ENCODE data around the gene KCNJ10.

The KCNJ10 gene

DNA sequence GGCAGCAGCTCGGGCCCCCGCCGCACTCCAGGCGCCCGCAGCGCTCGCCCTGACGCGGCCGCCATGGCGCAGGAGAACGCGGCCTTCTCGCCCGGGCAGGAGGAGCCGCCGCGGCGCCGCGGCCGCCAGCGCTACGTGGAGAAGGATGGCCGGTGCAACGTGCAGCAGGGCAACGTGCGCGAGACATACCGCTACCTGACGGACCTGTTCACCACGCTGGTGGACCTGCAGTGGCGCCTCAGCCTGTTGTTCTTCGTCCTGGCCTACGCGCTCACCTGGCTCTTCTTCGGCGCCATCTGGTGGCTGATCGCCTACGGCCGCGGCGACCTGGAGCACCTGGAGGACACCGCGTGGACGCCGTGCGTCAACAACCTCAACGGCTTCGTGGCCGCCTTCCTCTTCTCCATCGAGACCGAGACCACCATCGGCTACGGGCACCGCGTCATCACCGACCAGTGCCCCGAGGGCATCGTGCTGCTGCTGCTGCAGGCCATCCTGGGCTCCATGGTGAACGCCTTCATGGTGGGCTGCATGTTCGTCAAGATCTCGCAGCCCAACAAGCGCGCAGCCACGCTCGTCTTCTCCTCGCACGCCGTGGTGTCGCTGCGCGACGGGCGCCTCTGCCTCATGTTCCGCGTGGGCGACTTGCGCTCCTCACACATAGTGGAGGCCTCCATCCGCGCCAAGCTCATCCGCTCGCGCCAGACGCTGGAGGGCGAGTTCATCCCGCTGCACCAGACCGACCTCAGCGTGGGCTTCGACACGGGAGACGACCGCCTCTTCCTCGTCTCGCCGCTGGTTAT lies 14.2 kb upstream of the KCNJ10 start:
- peak in 2 of 14 donors; percentile 27 to 80 for DNase-seq

DNA sequence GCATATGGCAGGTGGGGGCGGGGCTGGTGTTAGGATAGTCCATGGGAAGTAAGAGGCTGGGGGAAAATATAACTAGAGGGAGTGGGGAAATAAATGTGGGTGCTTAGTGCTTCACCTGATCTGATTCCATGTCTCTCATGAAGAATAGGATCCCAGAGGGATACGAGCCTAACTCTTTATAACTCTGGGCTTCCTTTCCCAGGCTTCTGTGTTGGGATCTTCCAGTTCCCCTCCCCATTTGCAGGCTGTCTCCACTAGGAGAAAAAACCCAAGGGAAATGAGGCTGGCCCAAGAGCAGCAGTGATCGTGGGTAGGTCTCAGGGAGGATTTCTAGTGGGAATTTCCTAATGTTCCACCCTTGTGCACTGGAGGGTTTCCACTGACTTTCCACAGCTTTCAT lies 13.0 kb upstream of the KCNJ10 start:
- DNase-seq, result no peak

DNA sequence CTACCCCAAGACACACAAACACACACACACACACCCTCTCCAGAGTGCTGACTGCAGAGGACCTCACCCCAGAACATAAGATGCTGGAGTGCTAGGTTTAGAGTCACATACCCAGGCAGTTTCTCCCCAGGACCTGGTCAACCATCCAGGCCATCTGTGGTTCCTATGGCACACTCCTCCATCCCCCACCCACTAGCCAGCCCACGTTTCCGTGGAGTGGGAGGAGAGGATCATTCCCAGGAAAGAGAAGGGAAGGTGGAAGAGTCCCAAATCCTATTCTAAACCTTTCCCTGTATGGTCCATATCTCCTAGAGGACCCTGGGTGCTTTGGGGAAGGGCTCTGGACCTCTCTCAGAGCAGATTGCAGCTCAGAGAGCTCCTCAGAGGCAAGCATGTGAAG lies 12.5 kb upstream of the KCNJ10 start:
- peak in 1 of 14 donors; percentile 70 for DNase-seq

DNA sequence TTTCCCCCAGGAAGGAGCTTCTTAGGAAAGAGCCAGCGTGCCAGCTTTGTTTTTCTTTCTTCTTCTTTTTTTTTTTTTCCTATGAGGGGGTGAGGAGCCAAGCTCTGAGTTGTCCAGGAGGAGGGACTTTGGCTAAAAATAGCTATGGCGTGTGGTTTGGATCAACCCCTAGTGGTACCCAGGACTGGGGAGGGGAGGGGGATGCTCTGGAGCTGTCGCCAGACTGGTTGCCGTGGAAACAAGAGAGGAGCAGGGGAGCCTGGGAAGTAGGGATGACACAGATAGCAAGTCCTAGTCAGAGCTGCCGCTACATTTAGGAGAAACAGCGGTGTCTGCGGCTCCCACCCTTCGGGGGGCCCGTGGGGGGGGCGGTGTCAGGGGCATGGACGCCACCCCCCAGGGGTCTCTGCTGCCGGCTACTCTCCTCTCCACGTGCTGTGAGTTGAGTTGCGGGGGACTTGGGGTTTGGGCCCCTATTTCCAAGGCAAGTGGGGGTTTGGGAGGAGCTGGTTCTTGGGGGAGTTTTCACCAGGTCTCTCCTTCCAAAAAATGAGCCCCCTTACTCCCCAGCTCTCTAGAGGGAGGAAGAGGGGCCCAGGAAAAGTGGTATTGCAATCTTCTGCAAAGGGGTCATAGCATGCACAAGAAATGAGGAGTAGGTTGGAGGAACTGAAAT lies 11.4 kb upstream of the KCNJ10 start, which contains the start of gene KCNJ9:
Gene KCNJ9, plus strand, starts transcription at position 278 of the 676 bp plus-strand sequence. CDS start 2,493 bp downstream, outside the sequence.
- DNase-seq, result peak in 12 of 14 donors; percentile 26 to 99 (median 60)

DNA sequence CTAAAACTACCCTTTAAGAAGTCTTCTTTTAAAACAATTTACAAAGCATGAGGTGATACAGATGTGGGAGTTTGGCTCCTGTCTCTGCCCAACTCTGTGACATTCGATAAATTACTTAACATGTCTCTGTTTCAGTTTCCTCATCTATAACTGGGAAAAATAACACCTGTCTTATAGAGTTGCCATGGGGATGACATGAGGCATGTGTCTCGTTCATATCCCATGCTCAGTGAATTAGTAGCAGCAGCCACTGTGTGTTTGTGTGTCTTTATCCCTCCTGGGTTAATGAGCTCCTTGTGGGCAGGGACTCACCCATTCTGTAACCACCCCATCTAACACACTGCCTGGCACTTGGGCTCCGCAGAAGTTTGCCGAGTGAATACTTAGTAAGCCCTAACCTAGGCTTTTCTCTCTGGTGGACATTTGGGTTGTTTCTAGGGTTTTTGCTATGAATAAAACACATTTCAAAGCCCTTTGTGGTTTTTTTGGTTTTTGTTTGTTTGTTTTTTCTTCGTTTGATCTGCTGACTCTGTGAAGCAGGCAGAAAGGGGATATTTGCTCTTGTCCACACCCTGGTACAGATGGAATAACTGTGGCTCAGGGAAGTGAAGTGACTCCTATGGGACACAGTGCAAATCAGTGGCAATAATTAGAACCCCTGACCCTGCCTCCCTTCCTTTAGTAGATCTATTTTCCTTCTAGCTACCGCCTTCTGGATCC lies 10.6 kb upstream of the KCNJ10 start:
- peak in 1 of 14 donors; percentile 34 for DNase-seq

DNA sequence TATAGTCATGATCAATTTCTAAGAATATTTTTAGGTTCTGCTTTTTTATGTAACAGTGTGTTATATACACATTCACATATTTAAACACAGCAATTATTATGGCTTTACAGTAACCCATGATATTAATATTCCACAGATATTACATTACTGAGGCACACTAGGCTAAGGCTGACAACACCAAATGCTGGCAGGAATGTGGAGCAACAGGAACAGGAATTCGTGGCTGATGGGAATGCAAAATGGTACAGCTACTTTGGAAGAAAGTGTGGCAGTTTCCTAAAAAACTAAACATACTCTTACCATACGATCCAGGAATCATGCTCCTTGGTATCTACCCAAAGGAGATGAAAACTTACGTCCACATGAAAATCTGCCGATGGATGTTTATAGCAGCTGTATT lies 9.5 kb upstream of the KCNJ10 start:
- no peak for DNase-seq

DNA sequence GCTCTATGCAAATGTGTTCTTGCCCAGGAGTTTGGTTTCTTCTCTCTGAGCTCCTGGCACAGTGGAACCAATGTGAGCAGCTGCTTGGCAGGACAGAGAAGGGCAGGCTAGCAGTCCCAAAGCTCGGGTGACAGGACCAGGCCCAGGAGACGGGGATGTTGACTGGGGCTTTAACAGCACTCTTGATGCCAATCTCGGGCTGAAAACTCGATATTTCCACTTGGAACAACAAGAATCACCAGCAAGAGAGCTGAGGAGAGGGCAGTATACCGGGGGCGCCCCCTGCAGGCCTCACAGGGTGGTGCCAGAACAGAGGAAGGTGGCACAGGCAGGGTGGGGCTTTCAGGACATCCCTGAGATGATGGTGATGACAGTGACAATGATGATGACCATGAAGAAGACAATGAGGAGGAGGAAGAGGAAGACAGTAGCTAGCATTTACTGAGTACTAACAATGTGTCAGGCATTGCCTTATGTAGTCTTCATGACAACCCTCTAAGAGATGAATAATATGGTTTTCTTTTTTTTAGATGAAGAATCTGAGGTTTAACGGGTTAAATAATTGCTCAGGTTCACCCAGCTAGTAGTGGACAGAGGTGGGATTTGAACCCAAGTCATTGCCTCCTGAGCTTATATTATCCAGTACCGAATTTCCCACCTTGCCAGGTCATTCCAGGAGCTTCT lies 8.7 kb upstream of the KCNJ10 start:
- peak in 11 of 14 donors; percentile 31 to 81 (median 68) for DNase-seq

DNA sequence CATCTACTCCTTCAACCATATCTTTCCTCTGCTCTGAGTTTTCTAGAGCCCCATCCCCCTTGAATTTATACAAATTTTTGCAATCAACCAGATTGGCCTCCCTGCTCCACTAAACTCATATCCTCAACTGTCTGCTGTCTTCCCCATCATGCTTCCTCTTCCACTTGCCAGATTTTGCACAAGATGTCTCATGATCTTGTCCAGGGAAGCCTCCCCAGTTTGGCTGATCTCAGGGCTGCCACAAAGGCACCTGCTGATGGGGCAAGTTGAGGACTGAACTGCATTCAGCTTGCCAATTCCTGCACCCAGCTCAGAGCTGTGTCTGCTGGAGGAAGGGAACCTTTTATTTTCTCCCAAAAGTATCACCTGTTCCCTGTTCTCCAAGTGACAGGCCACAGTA lies 7.5 kb upstream of the KCNJ10 start:
- DNase-seq, result no peak

DNA sequence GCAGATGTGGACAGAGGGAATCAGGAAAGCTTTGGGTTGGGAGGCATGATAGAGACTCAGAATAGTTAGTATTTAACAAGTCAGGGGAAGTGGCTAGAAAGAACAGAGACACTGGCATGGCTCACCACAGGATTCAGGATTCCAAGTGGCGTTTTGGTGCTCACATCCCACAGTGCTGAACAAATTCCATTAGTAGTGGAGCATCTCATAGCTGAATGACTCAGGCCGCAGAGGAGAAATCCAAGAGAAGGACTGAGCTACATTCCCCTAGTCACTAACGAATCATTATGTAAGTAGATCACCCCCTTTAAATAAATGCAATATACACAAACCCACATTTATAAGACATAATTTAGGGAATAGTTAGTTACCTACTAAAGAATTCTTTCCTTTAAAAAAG lies 6.3 kb upstream of the KCNJ10 start:
- DNase-seq, result no peak

DNA sequence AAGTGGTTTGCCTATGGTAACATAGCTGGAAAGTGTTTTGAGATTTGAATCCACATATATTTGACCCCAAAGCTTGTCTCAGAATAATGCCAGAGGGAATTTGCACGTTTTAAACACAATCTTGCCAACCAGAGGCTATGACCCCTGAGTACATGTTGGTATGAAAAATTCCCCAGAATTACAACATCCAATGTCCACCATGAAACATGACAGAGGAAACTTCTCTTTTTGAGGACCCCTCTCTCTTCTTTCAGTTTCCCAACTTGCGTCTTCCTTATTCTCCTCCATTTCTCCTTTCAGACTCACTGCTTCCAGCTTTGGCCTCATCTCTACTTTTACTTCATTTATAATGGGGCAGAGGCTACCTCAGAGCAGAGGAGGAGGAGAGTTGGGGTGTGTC lies 5.9 kb upstream of the KCNJ10 start:
- DNase-seq, result no peak

DNA sequence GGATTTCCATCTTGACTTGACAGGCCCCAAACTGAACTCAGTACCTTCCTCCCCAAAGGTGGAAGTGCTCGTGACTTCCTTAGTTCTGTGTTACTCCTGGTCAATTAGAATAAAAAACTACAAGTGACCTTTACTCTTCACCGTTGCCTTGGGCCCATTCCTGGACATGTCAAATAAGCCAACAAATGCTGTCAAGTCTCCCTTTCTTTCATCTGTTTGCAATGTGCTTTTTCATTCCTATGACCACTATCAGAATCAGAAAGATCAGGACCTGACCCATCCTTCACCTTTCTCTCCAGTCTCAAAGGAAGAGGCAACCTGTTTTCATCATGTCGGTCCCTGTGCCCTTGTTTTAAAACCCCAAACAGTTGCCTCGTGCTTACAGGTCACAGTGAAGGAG lies 4.9 kb upstream of the KCNJ10 start:
- no peak for DNase-seq

DNA sequence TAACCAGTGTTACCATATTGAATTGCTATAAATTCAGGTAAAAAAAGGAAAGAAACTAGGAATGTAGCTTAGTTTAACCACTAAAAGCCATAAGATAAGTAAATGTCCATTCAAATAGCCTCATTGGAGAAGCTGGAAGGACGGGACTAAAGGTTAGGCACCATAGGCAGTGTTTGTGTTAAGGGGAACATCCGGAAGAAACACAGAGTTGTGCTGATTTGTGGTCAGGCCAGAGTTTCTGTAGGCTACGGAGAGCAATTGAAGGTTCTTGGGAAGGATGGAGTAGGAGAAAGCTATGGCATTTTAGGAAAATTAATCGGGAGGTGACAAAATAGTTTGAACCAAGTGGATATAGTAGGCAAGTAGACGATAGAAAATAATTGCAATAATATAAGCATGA lies 1.3 kb upstream of the KCNJ10 start:
- DNase-seq, result no peak

DNA sequence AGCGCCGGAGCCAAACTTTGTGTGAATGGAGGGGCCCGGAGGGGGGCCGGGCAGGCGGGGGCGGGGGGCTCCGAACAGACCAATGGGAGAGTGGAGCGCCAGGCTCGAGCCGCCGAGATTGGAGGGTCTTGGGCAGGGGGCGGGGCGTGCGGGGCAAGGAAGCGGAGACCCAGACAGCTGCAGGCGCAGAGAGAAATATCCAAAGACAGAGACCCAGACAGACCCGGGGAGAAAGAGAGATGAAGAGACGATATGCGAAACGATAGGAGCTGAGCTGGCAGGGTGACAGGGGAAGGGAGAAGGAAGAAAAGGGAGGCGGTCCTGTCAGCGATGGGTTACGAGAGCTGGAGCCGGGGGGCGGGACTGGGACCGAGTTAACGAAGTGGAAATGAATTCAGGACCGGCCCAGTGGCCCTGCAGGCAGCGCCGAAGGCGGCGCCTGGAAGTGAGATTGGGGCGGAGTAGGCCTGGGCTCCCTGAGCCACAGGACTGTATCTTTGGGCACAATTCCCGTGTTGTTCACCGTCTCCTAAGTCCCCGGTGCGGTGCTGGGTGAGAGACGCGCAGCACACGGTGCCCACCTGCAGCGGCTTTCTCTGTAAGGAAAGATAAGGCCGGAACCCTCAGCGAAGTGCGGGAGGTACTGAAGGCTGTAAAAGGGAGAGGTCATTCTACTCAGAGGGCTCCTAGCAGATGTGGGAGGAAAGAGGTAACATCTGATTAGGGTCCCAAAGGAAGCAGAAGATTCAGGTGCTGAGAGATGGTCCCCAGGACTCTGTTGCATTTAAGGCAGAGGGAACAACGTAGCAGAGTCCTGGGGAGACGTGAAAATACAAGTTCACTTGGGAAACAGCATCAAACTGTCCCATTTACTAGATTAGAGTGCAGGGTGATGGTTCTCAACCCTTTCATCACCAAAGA lies 543 bp upstream of the KCNJ10 start:
- peak in 13 of 14 donors; percentile 60 to 95 (median 87) for DNase-seq

DNA sequence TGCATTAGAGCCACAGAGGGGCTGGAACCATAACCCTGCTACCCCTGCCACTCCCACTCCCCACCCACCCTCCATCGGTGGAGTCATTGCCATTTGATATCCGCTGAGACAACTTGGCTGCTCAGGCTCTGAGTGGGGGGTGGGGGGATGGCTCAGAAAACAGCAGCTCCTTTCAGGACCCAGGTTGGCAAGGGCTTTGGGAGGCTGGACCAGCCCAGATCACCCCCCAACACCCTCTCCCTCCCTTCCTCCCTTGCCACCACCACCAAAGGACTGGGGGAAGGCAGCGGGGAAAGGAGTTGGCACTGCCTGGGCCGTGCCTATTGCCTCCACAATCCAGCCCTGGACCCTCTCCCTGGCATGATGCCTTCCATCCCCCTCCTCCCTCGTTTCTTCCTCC lies 1.7 kb downstream of the KCNJ10 start:
- DNase-seq, result peak in 13 of 14 donors; percentile 28 to 91 (median 75)

DNA sequence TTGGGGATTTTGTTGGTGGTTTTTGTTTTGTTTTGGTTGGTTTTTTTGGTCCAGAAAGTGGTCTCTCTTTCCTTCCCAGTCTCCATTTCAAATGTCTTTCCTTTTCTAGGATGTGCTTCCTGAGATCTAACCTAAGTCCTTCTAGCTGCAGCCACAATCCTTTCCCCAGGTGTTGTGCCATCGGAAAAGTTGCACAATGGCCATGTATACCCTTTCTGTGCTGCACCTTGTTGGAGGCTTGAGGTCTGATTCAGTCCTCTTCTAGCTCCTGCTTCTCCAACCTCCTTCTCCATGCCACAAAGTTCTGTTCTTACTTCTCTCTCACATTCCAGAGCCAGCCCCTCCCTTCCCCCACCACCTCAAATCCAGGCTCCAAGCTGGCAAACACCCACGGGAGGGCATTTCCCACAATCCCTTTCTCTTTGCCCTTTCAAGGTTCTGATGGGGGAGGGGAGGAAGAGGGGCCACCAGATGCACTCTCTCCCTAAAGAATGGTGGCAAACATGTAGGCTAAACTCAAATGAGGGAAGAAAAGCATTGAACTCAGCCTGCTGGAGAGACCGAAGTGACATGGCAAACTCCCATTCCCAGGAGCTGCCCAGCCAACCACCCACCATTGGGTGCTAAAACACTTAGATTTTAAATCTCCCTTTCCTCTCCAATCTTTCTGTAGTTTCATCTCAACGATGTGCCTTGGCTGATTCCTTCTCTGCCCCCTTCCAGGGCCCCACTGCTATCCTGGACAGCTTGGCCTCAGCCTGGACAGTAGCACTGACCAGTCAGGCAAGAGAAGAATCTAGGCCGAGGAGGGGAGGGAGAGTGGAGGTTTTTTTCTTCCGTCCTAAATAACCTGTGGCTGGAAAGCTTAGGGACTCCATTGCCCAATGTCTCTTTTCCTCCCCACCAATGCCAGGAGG lies 2.9 kb downstream of the KCNJ10 start:
- DNase-seq, result peak in 4 of 14 donors; percentile 32 to 72 (median 57)

DNA sequence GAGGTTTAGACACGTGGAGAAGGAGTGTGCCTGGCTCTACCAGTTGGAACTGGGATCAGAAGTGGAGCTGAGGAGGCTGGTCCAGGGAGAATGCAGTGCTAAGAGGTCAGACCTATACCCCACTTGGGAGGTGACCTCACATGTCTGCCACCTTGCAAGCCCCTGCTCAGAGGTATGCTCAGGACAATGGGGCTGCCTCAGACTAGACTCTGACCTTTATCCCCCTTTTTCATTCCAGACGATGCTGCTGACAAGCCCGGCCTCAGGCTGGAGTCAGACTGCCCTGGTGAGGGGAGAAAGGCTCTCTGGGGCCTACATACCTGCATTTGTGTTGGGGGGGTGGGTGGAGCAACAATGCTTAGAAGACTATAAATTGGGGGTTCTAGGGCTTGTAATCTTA lies 5.2 kb downstream of the KCNJ10 start:
- DNase-seq, result peak in 3 of 14 donors; percentile 16 to 22 (median 19)

DNA sequence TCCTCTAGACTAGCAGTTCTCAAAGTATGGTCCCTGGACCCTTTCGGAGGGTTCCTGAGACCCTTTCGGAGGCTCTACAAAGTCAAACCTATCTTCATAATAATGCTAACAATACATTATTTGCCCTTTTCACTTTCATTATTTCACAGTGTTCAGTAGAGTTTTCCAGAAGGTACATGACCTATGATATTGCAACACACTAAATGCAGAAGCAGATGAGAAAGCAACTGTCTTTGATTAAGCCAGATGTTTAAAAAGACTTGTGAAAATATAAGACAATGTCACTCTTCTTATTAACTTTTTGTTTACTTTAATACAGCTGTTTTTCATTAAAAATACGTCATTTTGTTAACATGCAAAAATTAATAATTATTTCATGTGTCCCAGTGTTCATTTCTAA lies 5.8 kb downstream of the KCNJ10 start:
- no peak for DNase-seq

DNA sequence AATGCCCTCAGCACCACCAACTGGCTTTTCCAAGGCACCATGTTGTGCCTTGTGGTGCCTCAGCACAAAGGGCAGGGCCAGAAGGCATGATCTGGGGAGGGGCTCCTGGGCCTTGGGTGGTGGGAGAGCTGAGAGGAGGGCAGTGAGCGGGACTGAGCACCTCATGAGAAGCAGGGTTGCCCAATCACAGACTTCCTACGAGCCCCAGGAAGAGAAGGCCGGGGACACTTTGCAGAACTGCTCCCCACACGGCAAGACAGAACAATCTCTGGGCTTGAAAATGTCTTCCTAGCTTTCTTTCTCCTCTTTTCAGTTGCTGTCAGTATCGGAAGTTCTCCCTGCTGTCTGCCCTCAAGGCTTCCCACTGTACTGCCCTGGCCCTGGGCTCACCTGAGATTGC lies 6.8 kb downstream of the KCNJ10 start:
- DNase-seq, result peak in 3 of 14 donors; percentile 46 to 58 (median 50)

DNA sequence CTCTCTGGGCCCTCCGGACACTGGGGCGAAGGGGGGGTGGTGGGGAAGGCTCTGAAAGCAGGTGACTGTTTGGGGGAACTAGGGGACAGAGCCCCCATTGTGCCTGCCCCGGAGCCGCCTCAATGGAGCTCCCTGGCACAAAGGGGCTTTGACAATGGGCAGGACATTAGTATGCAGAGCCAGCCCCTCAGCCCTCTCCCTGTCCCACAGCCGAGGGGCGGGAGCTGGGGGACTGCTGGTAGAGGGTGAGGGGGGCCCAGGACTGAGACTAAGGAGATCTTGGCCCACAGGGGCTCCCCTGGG lies 7.8 kb downstream of the KCNJ10 start:
- DNase-seq, result peak in 12 of 14 donors; percentile 64 to 97 (median 92)

All from C1 segment of cervical spinal cord (tissue), 14 donors.